ENCODE data around the gene OR51I2. TPM values are rescaled to one million over a fixed set of nuclear protein-coding genes. Genes with fewer than 3 reads are reported as not detected.

Gene OR51I2
- total RNA-seq, 2 experiments from 2014 or later, result not detected

DNA sequence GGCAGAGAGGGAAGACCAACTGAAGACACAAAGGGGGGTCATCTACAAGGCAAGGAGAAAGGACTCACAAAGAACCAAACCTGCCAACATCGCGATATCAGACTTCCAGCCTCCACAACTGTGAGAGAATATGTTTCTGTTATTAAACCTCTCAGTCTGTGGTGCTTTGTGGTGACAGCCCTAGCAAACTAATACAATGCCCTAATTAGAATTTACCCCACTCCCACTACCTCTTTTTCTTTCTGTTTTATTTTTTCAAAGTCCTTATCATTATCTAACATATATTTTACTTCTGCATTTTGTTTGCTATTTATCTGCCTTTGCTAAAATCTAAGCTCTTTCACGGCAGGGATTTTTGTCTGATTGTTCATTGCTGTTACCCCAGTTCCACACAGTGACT lies 36.9 kb downstream of the OR51I2 start:
- no peaks in the 10 kb centered on the region for H3K4me1 ChIP-seq (ENCODE audit: insufficient read depth, low read length, poor library complexity, severe bottlenecking)
- no peak for DNase-seq (ENCODE audit: low spot score)
- no peaks in the 10 kb centered on the region for H3K9me3 ChIP-seq (ENCODE audit: low read length)
- H3K79me2 ChIP-seq (ENCODE audit: insufficient read depth, low read depth, low read length), result no peaks in the 10 kb centered on the region
- ChIA-PET CTCF (ENCODE audit: unreplicated experiment) (no interaction called here), POLR2A (no interaction called here)
- intact Hi-C loops (cut with micrococcal nuclease; ENCODE audit: unreplicated experiment), result no loop called here
- TF ChIP-seq EZH2phosphoT487 (IDR thresholded peaks at IDR 0.05; ENCODE audit: borderline replicate concordance, low read depth, low read length), result no peak
- TF ChIP-seq CTCF (conservative IDR thresholded peaks at IDR 0.05; ENCODE audit: low read length), result no peak
- no peak overlapping the region for H3K4me2 ChIP-seq (ENCODE audit: low read length)
- BruUV-seq (replicated peaks), result no TSS peak
- H3K36me3 ChIP-seq (ENCODE audit: insufficient read depth, low read length), result no peaks in the 10 kb centered on the region
- H3K4me3 ChIP-seq (ENCODE audit: low read depth, low read length, poor library complexity, severe bottlenecking), result no peak overlapping the region
- H4K20me1 ChIP-seq (ENCODE audit: insufficient read depth, low read length), result no peaks in the 10 kb centered on the region
- no peaks in the 10 kb centered on the region for H3K9me2 ChIP-seq (ENCODE audit: insufficient read depth, low read length)
- no peak overlapping the region for H3K27ac ChIP-seq (ENCODE audit: low read depth, low read length, poor library complexity, severe bottlenecking)
- H2AFZ ChIP-seq (ENCODE audit: low read length), result no peak overlapping the region

- H3K4me1 ChIP-seq (ENCODE audit: insufficient read depth, low read length, poor library complexity, severe bottlenecking), result no peaks in the 10 kb centered on the region
- DNase-seq (ENCODE audit: low spot score), result no peak
- no TSS peak for BruUV-seq (replicated peaks)
- no peaks in the 10 kb centered on the region for H3K9me3 ChIP-seq (ENCODE audit: low read length)
- H3K27ac ChIP-seq (ENCODE audit: low read depth, low read length, poor library complexity, severe bottlenecking), result no peak overlapping the region
- H4K20me1 ChIP-seq (ENCODE audit: insufficient read depth, low read length), result no peaks in the 10 kb centered on the region
- TF ChIP-seq EZH2phosphoT487 (IDR thresholded peaks at IDR 0.05; ENCODE audit: borderline replicate concordance, low read depth, low read length) (no peak), CTCF (conservative IDR thresholded peaks at IDR 0.05; ENCODE audit: low read length) (no peak)
- no peak overlapping the region for H3K4me3 ChIP-seq (ENCODE audit: low read depth, low read length, poor library complexity, severe bottlenecking)
- no peaks in the 10 kb centered on the region for H3K9me2 ChIP-seq (ENCODE audit: insufficient read depth, low read length)
- intact Hi-C loops (cut with micrococcal nuclease; ENCODE audit: unreplicated experiment), result no loop called here
- H3K36me3 ChIP-seq (ENCODE audit: insufficient read depth, low read length), result no peaks in the 10 kb centered on the region
- POLR2A ChIA-PET, result no interaction called here
- no peaks in the 10 kb centered on the region for H3K79me2 ChIP-seq (ENCODE audit: insufficient read depth, low read depth, low read length)
- H3K4me2 ChIP-seq (ENCODE audit: low read length), result no peak overlapping the region
- no peak overlapping the region for H2AFZ ChIP-seq (ENCODE audit: low read length)
- CTCF ChIA-PET (ENCODE audit: unreplicated experiment), result no interaction called here
Measured at GRCh38 chr11:5486421-5486820, 37.3 kb downstream of the OR51I2 start.

- CTCF ChIA-PET (ENCODE audit: unreplicated experiment), result no interaction called here
- H3K79me2 ChIP-seq (ENCODE audit: insufficient read depth, low read depth, low read length), result no peaks in the 10 kb centered on the region
Measured at GRCh38 chr11:5488385-5488784, 39.3 kb downstream of the OR51I2 start, which contains the start of gene OR52D1. TSS of gene OR52D1 (plus strand) at chr11:5488685. CDS start at chr11:5488707, 22 bp downstream.

More at GRCh38 chr11:5488385-5488784, 39.3 kb downstream of the OR51I2 start, which contains the start of gene OR52D1:
- H3K27ac ChIP-seq (ENCODE audit: low read depth, low read length, poor library complexity, severe bottlenecking), result no peak within 1 kb of the TSS
- H3K9me3 ChIP-seq (ENCODE audit: low read length), result no peaks in the 10 kb centered on the region
- no peak within 1 kb of the TSS for H3K4me2 ChIP-seq (ENCODE audit: low read length)
- no peak within 1 kb of the TSS for H3K4me3 ChIP-seq (ENCODE audit: low read depth, low read length, poor library complexity, severe bottlenecking)
- no peaks in the 10 kb centered on the region for H3K4me1 ChIP-seq (ENCODE audit: insufficient read depth, low read length, poor library complexity, severe bottlenecking)
- intact Hi-C loops (cut with micrococcal nuclease; ENCODE audit: unreplicated experiment), result no loop called here
- no peak for DNase-seq (ENCODE audit: low spot score)
- no TSS peak for BruUV-seq (replicated peaks)
- H2AFZ ChIP-seq (ENCODE audit: low read length), result no peak within 1 kb of the TSS
- POLR2A ChIA-PET, result interaction anchor here (0.6 kb wide), 1 partner anchor 70 kb away, joined by 3 read pairs; no protein-coding TSS in a partner anchor
- H4K20me1 ChIP-seq (ENCODE audit: insufficient read depth, low read length), result no peaks in the 10 kb centered on the region
- no peaks in the 10 kb centered on the region for H3K9me2 ChIP-seq (ENCODE audit: insufficient read depth, low read length)
- no peak for TF ChIP-seq CTCF (conservative IDR thresholded peaks at IDR 0.05; ENCODE audit: low read length)
- no peak for TF ChIP-seq EZH2phosphoT487 (IDR thresholded peaks at IDR 0.05; ENCODE audit: borderline replicate concordance, low read depth, low read length)
- H3K36me3 ChIP-seq (ENCODE audit: insufficient read depth, low read length), result no peaks in the 10 kb centered on the region
